B cell (primary cell): ENCODE measurements around the gene PPP2R5C. TPM values are rescaled to one million over a fixed set of nuclear protein-coding genes. Genes with fewer than 3 reads are reported as not detected.
"Not testable (repeated sequence)": the region's sequence is repeated elsewhere in the genome, so short reads cannot be mapped to it uniquely, and the experiment has no call there.

Source experiments
- ATAC-seq: fragments of 200-7000 bp; cut with Tn5 transposase; one replicate; pipeline ENCODE4 v1.10.0; 2021; ENCODE audit warnings: low read depth, mild to moderate bottlenecking, moderate number of reproducible peaks, moderate library complexity
- CTCF ChIA-PET: fragments of 350-600 bp; sonication (Branson Sonifier 250); formaldehyde crosslinking; loops from one replicate; lab custom pipeline; 2021; ENCODE audit warnings: antibody characterized with exemption, inconsistent platforms; lab: Charles Lee
- POLR2A ChIA-PET: fragments of 350-600 bp; sonication (Branson Sonifier 250); formaldehyde crosslinking; loops from one replicate; lab custom pipeline; 2021; ENCODE audit warnings: antibody characterized with exemption; lab: Charles Lee
- DNase-seq: peaks from one replicate; pipeline ENCODE4 v3.0.0; 2013
- H2AFZ ChIP-seq: 2 replicates; pipeline ENCODE4 v1.6.1; 2012; ENCODE audit warnings: mild to moderate bottlenecking, low read depth, low read length; ENCODE audit not compliant: insufficient read depth, poor library complexity, severe bottlenecking
- H3K27ac ChIP-seq, 2 donors: 1 replicate in 1 of 2; 2 replicates in 1 of 2; pipeline ENCODE4 v1.5.1; 2012 to 2013; ENCODE audit warnings: low read length in 2 of 2, mild to moderate bottlenecking in 2 of 2, moderate library complexity in 1 of 2
- H3K27me3 ChIP-seq, 4 experiments: fragments of 200-600 bp in 1 of 4; sonication (generic) in 1 of 4; replicated peaks in 1 of 4; 1 replicate in 2 of 4; 2 replicates in 2 of 4; pipeline versions ENCODE4 v1.6.1 to v1.7.0; 2013 to 2016; ENCODE audit warnings: low read length in 3 of 4, mild to moderate bottlenecking in 2 of 4, mixed read lengths in 1 of 4, moderate library complexity in 1 of 4; ENCODE audit not compliant: insufficient read depth in 4 of 4, control insufficient read depth in 3 of 4; ENCODE audit errors: control extremely low read depth in 1 of 4
- H3K36me3 ChIP-seq, 2 experiments: replicated peaks in 1 of 2; 1 replicate in 1 of 2; 2 replicates in 1 of 2; pipeline versions ENCODE4 v1.6.1 to v1.7.1; 2013; ENCODE audit warnings: low read length in 1 of 2; ENCODE audit not compliant: insufficient read depth in 2 of 2, control insufficient read depth in 1 of 2; ENCODE audit errors: control extremely low read depth in 1 of 2, extremely low read depth in 1 of 2
- H3K4me1 ChIP-seq, 2 donors: fragments of 200-600 bp in 1 of 2; sonication (generic) in 1 of 2; 1 replicate in 1 of 2; 2 replicates in 1 of 2; pipeline versions ENCODE4 v1.5.1 to v1.6.1; 2013 to 2017; ENCODE audit warnings: low read length in 2 of 2; ENCODE audit not compliant: control insufficient read depth in 2 of 2, insufficient read depth in 2 of 2
- H3K4me2 ChIP-seq: replicated peaks from 2 replicates; pipeline ENCODE3; 2012; ENCODE audit warnings: mild to moderate bottlenecking, low read depth, low read length; ENCODE audit not compliant: poor library complexity, severe bottlenecking
- H3K4me3 ChIP-seq, 5 experiments: fragments of 200-600 bp in 1 of 5; sonication (generic) in 1 of 5; 1 replicate in 3 of 5; 2 replicates in 2 of 5; pipeline versions ENCODE4 v1.5.1 to v1.7.0; 2011 to 2016; ENCODE audit warnings: low read length in 4 of 5, mild to moderate bottlenecking in 4 of 5, low read depth in 2 of 5, control low read depth in 1 of 5, moderate library complexity in 1 of 5; ENCODE audit not compliant: insufficient read depth in 1 of 5; ENCODE audit errors: control extremely low read depth in 1 of 5, extremely low read depth in 1 of 5
- H3K79me2 ChIP-seq: fragments of 200-600 bp; sonication (generic); one replicate; pipeline ENCODE4 v1.6.0; 2016; ENCODE audit warnings: low read length; ENCODE audit not compliant: control insufficient read depth, insufficient read depth
- H3K9ac ChIP-seq: fragments of 200-600 bp; sonication (generic); 2 replicates; pipeline ENCODE4 v1.6.1; 2017; ENCODE audit warnings: mild to moderate bottlenecking, low read length, moderate library complexity
- H3K9me3 ChIP-seq, 3 donors: one replicate each; pipeline versions ENCODE4 v1.6.1 to v1.7.1; 2013; ENCODE audit warnings: low read length in 2 of 3; ENCODE audit not compliant: control insufficient read depth in 2 of 3, insufficient read depth in 1 of 3; ENCODE audit errors: control extremely low read depth in 1 of 3
- H4K20me1 ChIP-seq: 2 replicates; pipeline ENCODE4 v1.6.0; 2012; ENCODE audit warnings: mild to moderate bottlenecking, low read length; ENCODE audit not compliant: insufficient read depth, control insufficient read depth, poor library complexity, severe bottlenecking
- H3K27ac Mint-ChIP-seq: one replicate; pipeline ENCODE4 v1.8.0; 2021; ENCODE audit warnings: mixed read lengths
- H3K27me3 Mint-ChIP-seq: one replicate; pipeline ENCODE4 v1.8.0; 2021; ENCODE audit warnings: mixed read lengths
- H3K4me1 Mint-ChIP-seq: one replicate; pipeline ENCODE4 v1.8.0; 2021; ENCODE audit warnings: mixed read lengths
- H3K4me3 Mint-ChIP-seq: one replicate; pipeline ENCODE4 v1.8.0; 2021; ENCODE audit warnings: mixed read lengths
- H3K9me3 Mint-ChIP-seq: one replicate; pipeline ENCODE4 v1.8.0; 2022; ENCODE audit warnings: mixed read lengths; ENCODE audit not compliant: insufficient read depth
- CTCF ChIP-seq: fragments of 200-600 bp; IDR thresholded peaks from one replicate; pipeline ENCODE4 v1.8.0; 2022; ENCODE audit warnings: antibody characterized with exemption, mild to moderate bottlenecking
- EZH2 ChIP-seq: IDR thresholded peaks from 2 replicates; pipeline ENCODE4 v1.6.1; 2012; ENCODE audit warnings: borderline replicate concordance, low read depth, mild to moderate bottlenecking, moderate library complexity, low read length; ENCODE audit not compliant: insufficient read depth, poor library complexity, severe bottlenecking
- WGBS: methylation state at CpG from one replicate; pipeline ENCODE4 v1.1.5; 2013; ENCODE audit warnings: missing lambda C conversion rate; ENCODE audit not compliant: insufficient coverage; 5-methylcytosine and 5-hydroxymethylcytosine counted together
- intact Hi-C: fragments of 100-400 bp; cut with micrococcal nuclease; formaldehyde crosslinking; loops from one replicate; pipeline ENCODE4 v1.10.0; 2022
- polyA plus RNA-seq: library from polyadenylated mRNA; depleted of rRNA; stranded (reverse); fragments of >200 nt; gene quantifications from 2 replicates; pipeline ENCODE4 v1.2.3, GENCODE V29; 2012
- total RNA-seq, 2 donors: library from RNA; stranded (reverse); fragments of 120-200 nt in 1 of 2; gene quantifications; 1 replicate in 1 of 2; 2 replicates in 1 of 2; pipeline versions ENCODE4 v1.2.3 to v1.2.4, GENCODE V29; 2013 to 2022

PPP2R5C gene
- total and polyA plus RNA-seq, 2 donors (not counting 1 experiment from before 2014, with no cell fraction given), result 91.7 to 330 TPM

GRCh38 chr14:101725652-101726051 is 35.9 kb upstream of the PPP2R5C start:
- H2AFZ ChIP-seq, H3K36me3 ChIP-seq, POLR2A ChIA-PET, H3K4me2 ChIP-seq, H3K27ac Mint-ChIP-seq, H3K4me3 Mint-ChIP-seq, DNase-seq, H3K4me3 ChIP-seq, H3K9ac ChIP-seq, intact Hi-C loops, CTCF ChIA-PET, ATAC-seq, H3K27ac ChIP-seq, H4K20me1 ChIP-seq, H3K79me2 ChIP-seq, H3K27me3 Mint-ChIP-seq, H3K9me3 ChIP-seq, H3K9me3 Mint-ChIP-seq: not testable (repeated sequence)
- peaks cover 13% of the 10 kb centered on the region for H3K4me1 Mint-ChIP-seq
- H3K4me1 ChIP-seq, result peaks cover 14 to 16% of the 10 kb centered on the region in 2 donors
- 94% methylated on average over 3 of the region's 7 CpGs for WGBS
- peaks cover 0 to 11% (median 0%) of the 10 kb centered on the region in 4 experiments for H3K27me3 ChIP-seq

GRCh38 chr14:101726295-101726953 is 35.1 kb upstream of the PPP2R5C start:
- H3K27me3 Mint-ChIP-seq, result no peaks in the 10 kb centered on the region
- H3K27ac Mint-ChIP-seq, result no peak overlapping the region
- TF ChIP-seq CTCF (no peak), EZH2 (no peak)
- H3K4me2 ChIP-seq, result no peak overlapping the region
- H3K9me3 ChIP-seq, result peaks cover 0 to 12% (median 0%) of the 10 kb centered on the region in 3 donors
- DNase-seq (no peak), ATAC-seq (no peak)
- ChIA-PET POLR2A (no interaction called here), CTCF (no interaction called here)
- no peak overlapping the region for H3K4me3 ChIP-seq
- H3K4me3 Mint-ChIP-seq, result no peak overlapping the region
- H3K27ac ChIP-seq, result no peak overlapping the region
- no peaks in the 10 kb centered on the region for H3K9me3 Mint-ChIP-seq
- no peak overlapping the region for H3K9ac ChIP-seq
- peaks cover 0 to 7% (median 0%) of the 10 kb centered on the region in 4 experiments for H3K27me3 ChIP-seq
- H3K4me1 Mint-ChIP-seq, result peaks cover 15% of the 10 kb centered on the region
- H4K20me1 ChIP-seq, result no peaks in the 10 kb centered on the region
- peaks cover 17 to 20% of the 10 kb centered on the region in 2 donors for H3K4me1 ChIP-seq
- H2AFZ ChIP-seq, result no peak overlapping the region
- 74% methylated on average over 13 of the region's 14 CpGs for WGBS
- intact Hi-C loops, result no loop called here
- no peaks in the 10 kb centered on the region for H3K79me2 ChIP-seq
- H3K36me3 ChIP-seq, result no peaks in the 10 kb centered on the region
